Psoas muscle (tissue), 8 donors: ENCODE data around the gene ELP5. TPM values are rescaled to one million over a fixed set of nuclear protein-coding genes. Genes with fewer than 3 reads are reported as not detected.
"Not testable (repeated sequence)": the region's sequence is repeated elsewhere in the genome, so short reads cannot be mapped to it uniquely, and the experiment has no call there.

Source experiments
- ATAC-seq, 4 donors: fragments of 200-7000 bp; cut with Tn5 transposase; one replicate each; pipeline ENCODE4 v1.9.1; 2020; ENCODE audit warnings: moderate library complexity in 3 of 4, mild to moderate bottlenecking in 2 of 4
- DNase-seq, 2 donors: peaks; one replicate each; pipeline ENCODE4 v3.0.0-alpha.2; 2020
- H3K27ac ChIP-seq: fragments of 200-600 bp; one replicate; pipeline ENCODE4 v1.8.0; 2022
- H3K27me3 ChIP-seq, 3 donors: fragments of 200-600 bp in 1 of 3; one replicate each; pipeline versions ENCODE4 v1.6.1 to v1.8.0; 2013 to 2022; ENCODE audit warnings: low read length in 2 of 3, mild to moderate bottlenecking in 2 of 3, moderate library complexity in 1 of 3; ENCODE audit not compliant: insufficient read depth in 3 of 3
- H3K36me3 ChIP-seq, 2 donors: fragments of 200-600 bp in 1 of 2; one replicate each; pipeline versions ENCODE4 v1.6.1 to v1.8.0; 2013 to 2022; ENCODE audit warnings: low read depth in 1 of 2, mild to moderate bottlenecking in 1 of 2, moderate library complexity in 1 of 2; ENCODE audit not compliant: insufficient read depth in 1 of 2
- H3K4me1 ChIP-seq: fragments of 200-600 bp; one replicate; pipeline ENCODE4 v1.8.0; 2022
- H3K4me3 ChIP-seq: fragments of 200-600 bp; one replicate; pipeline ENCODE4 v1.8.0; 2022; ENCODE audit warnings: mild to moderate bottlenecking
- H3K9me3 ChIP-seq: fragments of 200-600 bp; one replicate; pipeline ENCODE4 v1.8.0; 2022
- WGBS, 3 donors: extraction: QIAGEN DNeasy Blood & Tissue Kit; methylation state at CpG; one replicate each; pipeline versions ENCODE4 v1.1.6 to v1.1.7; 2013; 5-methylcytosine and 5-hydroxymethylcytosine counted together
- intact Hi-C, 2 donors: fragments of 100-400 bp; cut with DNase I; formaldehyde crosslinking; loops; one replicate each; pipeline versions ENCODE4 v1.11.0 to v1.14.2; 2022
- polyA plus RNA-seq, 3 donors: library from polyadenylated mRNA; stranded (reverse); fragments of 200-250 nt; gene quantifications; one replicate each; pipeline ENCODE4 v1.2.3, GENCODE V29; 2013
- total RNA-seq, 4 donors: library from RNA; stranded (reverse); fragmentation: NEBNext Ultra II Directional in 2 of 4; extraction: Animal tissue kit (Norgen Biotek cat#: 25700) in 2 of 4; gene quantifications; one replicate each; pipeline versions ENCODE4 v1.2.1 to v1.2.4, GENCODE V29; 2021 to 2023
- TF ChIP-seq, protein P1 (sequence below): fragments of 200-600 bp; IDR thresholded peaks from one replicate; pipeline ENCODE4 v1.8.0; 2022; ENCODE audit warnings: antibody characterized with exemption
- donor health status: healthy with polysubstance abuse.
- donor health status: DM: no; HTN: no; CAD: no; lungs with moderate emphysema.
- donor health status: Bipolar disorder and iron deficiency.
- donor health status: healthy.
- donor health status: DM: yes; HTN: yes; CAD: no.
- donor health status: DM: no; HTN: no; CAD: no.
- donor health status: DM: no; HTN: no; CAD: no.
- donor health status: DM: yes; HTN: yes; CAD: no.

Gene ELP5
- total and polyA plus RNA-seq, 7 donors: 50.4 to 104 (median 81.0) TPM

DNA sequence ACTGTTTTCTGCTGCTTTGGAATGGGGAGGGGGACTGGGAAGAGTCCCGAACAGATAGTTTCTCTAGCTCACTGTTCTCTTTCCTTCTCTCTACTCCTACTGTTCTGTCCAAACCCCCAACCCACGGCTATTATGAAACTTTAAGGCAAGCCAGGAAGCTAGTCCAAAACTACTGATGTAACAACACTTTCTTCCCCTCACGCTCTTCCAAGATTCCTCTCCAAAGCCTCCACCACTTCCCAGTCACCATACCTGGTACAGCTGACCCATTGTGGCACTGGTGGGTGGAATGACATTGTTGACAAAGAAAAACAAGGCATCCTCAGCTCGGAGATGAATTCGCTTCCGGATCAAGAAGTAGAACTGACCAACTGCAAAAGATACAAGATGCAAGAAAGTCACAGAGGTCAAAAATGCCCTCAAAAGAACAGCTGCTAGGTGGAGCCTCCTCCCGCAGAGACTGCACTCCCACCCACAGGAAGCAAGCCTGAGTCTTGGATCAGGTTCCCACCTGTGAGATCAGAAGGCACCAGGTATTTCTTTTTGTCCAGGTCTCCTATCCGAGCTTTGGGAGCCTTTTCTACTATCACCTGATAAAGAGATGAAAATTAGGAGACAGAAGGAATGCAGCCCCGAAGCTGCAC, 10.8 kb upstream of the ELP5 start:
- ATAC-seq: no peak
- no peaks in the 10 kb centered on the region for H3K27me3 ChIP-seq
- TF ChIP-seq, protein P1, sequence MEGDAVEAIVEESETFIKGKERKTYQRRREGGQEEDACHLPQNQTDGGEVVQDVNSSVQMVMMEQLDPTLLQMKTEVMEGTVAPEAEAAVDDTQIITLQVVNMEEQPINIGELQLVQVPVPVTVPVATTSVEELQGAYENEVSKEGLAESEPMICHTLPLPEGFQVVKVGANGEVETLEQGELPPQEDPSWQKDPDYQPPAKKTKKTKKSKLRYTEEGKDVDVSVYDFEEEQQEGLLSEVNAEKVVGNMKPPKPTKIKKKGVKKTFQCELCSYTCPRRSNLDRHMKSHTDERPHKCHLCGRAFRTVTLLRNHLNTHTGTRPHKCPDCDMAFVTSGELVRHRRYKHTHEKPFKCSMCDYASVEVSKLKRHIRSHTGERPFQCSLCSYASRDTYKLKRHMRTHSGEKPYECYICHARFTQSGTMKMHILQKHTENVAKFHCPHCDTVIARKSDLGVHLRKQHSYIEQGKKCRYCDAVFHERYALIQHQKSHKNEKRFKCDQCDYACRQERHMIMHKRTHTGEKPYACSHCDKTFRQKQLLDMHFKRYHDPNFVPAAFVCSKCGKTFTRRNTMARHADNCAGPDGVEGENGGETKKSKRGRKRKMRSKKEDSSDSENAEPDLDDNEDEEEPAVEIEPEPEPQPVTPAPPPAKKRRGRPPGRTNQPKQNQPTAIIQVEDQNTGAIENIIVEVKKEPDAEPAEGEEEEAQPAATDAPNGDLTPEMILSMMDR: no peak
- peak overlapping the region; percentile 87 for H3K27ac ChIP-seq
- no peaks in the 10 kb centered on the region for H3K9me3 ChIP-seq
- H3K4me1 ChIP-seq: peaks cover 23% of the 10 kb centered on the region
- intact Hi-C loops: loop anchor here (10.0 kb wide), 2 partner anchors 324 to 904 kb away; partner anchors contain the start of gene SENP3 (in 1 of the 2)
- peaks cover 7 to 50% of the 10 kb centered on the region in 2 donors for H3K36me3 ChIP-seq
- 19 to 31% (median 25%) methylated on average over 9 of the region's 9 CpGs for WGBS, 3 donors
- H3K4me3 ChIP-seq: peak overlapping the region; percentile 96
- DNase-seq: no peak

DNA sequence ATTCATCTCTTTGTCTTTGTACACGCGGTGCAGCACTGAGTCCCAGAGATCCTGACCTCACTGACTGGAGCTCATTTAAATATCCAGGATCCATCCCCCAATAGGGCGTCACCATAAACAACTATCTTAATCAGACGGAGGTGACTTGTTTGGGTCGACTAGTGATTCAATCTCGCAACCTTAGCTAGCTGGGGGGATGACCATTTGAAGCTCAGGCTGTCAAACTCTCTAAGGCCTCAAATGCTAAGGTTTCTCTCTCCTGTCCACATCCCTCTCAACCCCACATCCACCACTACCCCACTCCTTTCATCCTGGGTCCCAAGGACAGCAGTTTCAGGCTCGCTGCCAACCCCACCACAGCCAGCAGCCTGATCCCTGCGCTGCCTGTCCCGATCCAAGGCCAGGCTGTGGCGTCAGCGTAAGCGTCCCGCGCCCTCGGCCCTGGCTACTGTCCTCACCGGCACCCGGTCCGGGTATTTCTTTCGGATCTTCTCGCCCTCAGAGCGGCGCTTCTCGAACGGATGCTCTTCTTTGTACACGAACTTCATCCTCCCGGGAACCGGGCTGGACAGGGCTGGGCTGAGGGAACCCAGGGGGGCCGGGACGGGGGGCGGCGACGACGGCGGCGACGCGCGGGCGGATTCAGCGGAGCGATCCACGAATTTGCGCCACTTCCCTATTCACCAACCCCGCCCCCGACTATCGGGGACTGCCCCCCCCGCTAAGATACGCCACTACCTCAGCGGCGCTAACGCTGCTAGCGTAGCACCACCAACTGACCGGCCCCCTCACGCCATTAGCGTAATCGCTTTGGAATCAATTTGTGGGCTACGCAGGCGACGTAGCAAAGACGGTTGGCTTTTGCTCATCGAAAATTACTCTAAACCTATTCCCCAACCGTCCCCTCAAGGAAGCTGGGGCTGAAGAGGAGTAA, 10.0 kb upstream of the ELP5 start, which contains the start of gene GABARAP:
GABARAP (minus strand) TSS at position 667 of the 934 bp plus-strand sequence; CDS start at position 548, 119 bp downstream.
- Histone ChIP-seq H3K4me1 (peaks cover 23% of the 10 kb centered on the region), H3K27me3 (no peaks in the 10 kb centered on the region), H3K9me3 (no peaks in the 10 kb centered on the region), H3K27ac (peak within 1 kb of the TSS; percentile 87), H3K4me3 (peak within 1 kb of the TSS; percentile 96), H3K36me3 (peaks cover 7 to 53% of the 10 kb centered on the region in 2 donors)
- TF ChIP-seq, protein P1: no peak
- DNase-seq (peak; percentile 94 to 97), ATAC-seq (peak; percentile 40 to 64 (median 48))
- intact Hi-C loops: loop anchor here (2.0 to 10.0 kb wide), 3 partner anchors 39 to 903 kb away; partner anchors contain the start of genes SENP3 (in 1 of the 2) and SLC2A4 (in 1 of the 2)
- WGBS, 3 donors: 0 to 1% (median 0%) methylated on average over 62 of the region's 62 CpGs

- intact Hi-C loops: loop anchor here (2.0 to 10.0 kb wide), 3 partner anchors 38 to 902 kb away; partner anchors contain the start of genes SENP3 (in 1 of the 2) and SLC2A4 (in 1 of the 2)
- Histone ChIP-seq H3K4me1 (peaks cover 30% of the 10 kb centered on the region), H3K4me3 (peak overlapping the region; percentile 96), H3K36me3 (peaks cover 7 to 55% of the 10 kb centered on the region in 2 donors), H3K9me3 (no peaks in the 10 kb centered on the region), H3K27ac (peak overlapping the region; percentile 87), H3K27me3 (no peaks in the 10 kb centered on the region)
- peak; percentile 97 to 98 for DNase-seq
- TF ChIP-seq, protein P1: peak; percentile 12
- 0 to 1% (median 1%) methylated on average over 38 to 49 of the region's 49 CpGs for whole genome bisulfite sequencing, 3 donors
- ATAC-seq: peak; percentile 65 to 75 (median 66)
These were observed 9.1 kb upstream of the ELP5 start for GRCh38 chr17:7242717-7243452.

DNA sequence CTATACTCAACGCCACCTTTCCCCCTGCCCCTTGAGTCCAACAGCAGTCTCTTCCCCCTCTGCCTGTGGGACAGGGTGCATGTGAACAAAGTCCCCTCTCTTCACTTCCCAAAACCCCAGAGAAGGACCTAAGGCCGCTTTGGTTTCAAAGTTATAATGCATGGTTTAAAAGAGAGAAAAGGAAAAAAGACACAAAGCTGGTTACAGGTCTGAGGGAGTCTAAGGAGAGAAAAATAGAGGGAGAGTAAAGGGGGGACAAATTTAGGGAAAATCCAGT, 8.6 kb upstream of the ELP5 start:
- intact Hi-C loops: loop anchor here (2.0 to 10.0 kb wide), 3 partner anchors 37 to 901 kb away; partner anchors contain the start of genes SENP3 (in 1 of the 2) and SLC2A4 (in 1 of the 2)
- peaks cover 7 to 55% of the 10 kb centered on the region in 2 donors for H3K36me3 ChIP-seq
- H3K9me3 ChIP-seq: no peaks in the 10 kb centered on the region
- no peaks in the 10 kb centered on the region for H3K27me3 ChIP-seq
- no peak for DNase-seq
- TF ChIP-seq, protein P1: no peak
- H3K4me3 ChIP-seq: peak overlapping the region; percentile 96
- peak overlapping the region; percentile 87 for H3K27ac ChIP-seq
- no peak for ATAC-seq
- H3K4me1 ChIP-seq: peaks cover 35% of the 10 kb centered on the region
- 23 to 24% (median 24%) methylated on average over 2 of the region's 2 CpGs for WGBS, 3 donors

DNA sequence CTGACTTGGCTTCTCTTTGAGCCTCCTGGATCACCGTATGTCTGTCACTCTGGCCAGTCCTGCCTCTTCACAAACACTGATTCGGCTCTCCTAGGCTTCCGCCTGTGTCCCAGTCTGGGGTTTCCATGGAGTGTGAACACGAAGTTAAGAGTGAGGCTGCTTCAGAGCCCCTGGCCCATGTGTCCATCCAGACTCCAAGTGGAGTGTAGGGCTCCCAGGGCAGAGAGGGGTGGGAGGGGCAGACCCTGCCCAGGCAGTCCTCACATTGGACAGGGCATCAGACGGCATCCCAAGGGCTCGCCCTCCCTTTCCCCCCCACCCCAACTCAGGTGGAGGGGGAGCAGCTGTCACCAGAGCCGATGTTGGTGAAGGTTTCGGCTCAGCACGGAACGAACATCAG, 8.2 kb upstream of the ELP5 start:
- not testable (repeated sequence) for H3K27me3 ChIP-seq, H3K9me3 ChIP-seq, DNase-seq, ATAC-seq
- intact Hi-C loops: loop anchor here (2.0 to 10.0 kb wide), 3 partner anchors 37 to 901 kb away; partner anchors contain the start of genes SENP3 (in 1 of the 2) and SLC2A4 (in 1 of the 2)
- H3K4me3 ChIP-seq: peak overlapping the region; percentile 96
- peaks cover 7 to 55% of the 10 kb centered on the region in 2 donors for H3K36me3 ChIP-seq
- peak overlapping the region; percentile 87 for H3K27ac ChIP-seq
- H3K4me1 ChIP-seq: peaks cover 39% of the 10 kb centered on the region
- 48 to 76% (median 58%) methylated on average over 9 to 10 of the region's 10 CpGs for WGBS, 3 donors
